Activated CD4-positive, alpha-beta T cell treated with anti-CD3 and anti-CD28 coated beads, Interleukin-10, Interleukin-2, amounts not matched to agents 100 ng/mL and 50 ng/mL, durations not matched to agents 16 hours and 8 hours (primary cell): Measurements from ENCODE around the gene SIDT2.
A peak's percentile ranks its signal among the peaks of the same experiment; 100 is the strongest.
"Not testable (repeated sequence)": the region's sequence is repeated elsewhere in the genome, so short reads cannot be mapped to it uniquely, and the experiment has no call there.

Source experiments
- DNase-seq: peaks from one replicate; pipeline ENCODE4 v3.0.0-alpha.2; 2020

Gene SIDT2

DNA sequence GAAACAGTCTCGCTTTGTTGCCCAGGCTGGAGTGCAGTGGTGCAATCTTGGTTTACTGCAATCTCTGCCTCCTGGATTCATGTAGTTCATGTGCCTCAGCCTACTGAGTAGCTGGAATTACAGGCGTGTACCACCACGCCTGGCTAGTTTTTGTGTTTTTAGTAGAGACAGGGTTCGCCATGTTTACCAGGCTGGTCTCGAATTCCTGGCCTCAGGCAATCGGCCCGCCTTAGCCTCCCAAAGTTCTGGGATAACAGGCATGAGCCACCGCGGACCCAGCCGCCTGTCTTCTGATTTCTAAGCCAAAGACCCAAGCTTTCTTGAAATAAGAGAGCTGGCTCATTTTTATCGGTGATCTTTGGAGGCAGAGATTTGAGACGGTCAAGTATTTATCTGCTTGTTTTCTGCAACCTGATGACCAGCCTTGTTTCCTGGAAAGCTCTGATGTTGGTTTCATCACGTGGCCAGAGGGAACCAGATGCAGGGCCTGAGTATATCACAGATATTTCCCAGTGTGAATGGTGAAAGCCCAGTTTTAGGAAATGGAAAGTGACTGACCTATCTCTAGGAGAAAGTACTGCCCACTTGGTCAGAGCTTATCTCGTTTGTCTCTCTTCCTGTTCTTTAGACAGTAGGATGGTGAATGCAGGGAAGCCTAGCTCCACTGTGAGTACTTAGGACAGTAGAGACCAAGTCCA lies 5.7 kb upstream of the SIDT2 start:
- no peak for DNase-seq

- no peak for DNase-seq
Observed at GRCh38 chr11:117175104-117175503, 3.4 kb upstream of the SIDT2 start.

DNA sequence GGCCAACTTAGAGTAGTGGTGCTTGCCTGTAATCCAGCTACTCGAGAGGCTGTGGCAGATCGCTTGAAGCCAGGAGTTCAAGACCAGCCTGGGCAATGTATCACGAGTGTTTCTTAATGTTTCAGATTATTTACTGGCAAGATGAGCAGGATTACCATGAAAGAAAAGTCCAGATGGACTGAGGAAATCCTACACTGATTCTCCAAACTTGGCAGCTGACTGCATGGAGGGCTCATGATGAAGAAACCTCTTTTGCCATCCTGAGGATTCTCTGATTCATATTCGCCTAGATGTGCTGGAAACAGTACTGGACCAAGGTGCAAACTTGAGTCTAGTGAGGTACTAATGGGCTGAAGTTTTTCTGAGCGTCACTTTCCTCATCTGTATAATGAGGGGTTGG lies 2.8 kb upstream of the SIDT2 start:
- DNase-seq, result no peak

- no peak for DNase-seq
Observed at GRCh38 chr11:117176186-117176585, 2.4 kb upstream of the SIDT2 start.

- DNase-seq, result no peak
Observed at GRCh38 chr11:117177534-117178209, 871 bp upstream of the SIDT2 start.

- peak; percentile 52 for DNase-seq
Observed at GRCh38 chr11:117179048-117179999, 781 bp downstream of the SIDT2 start.

- DNase-seq, result no peak
Observed at GRCh38 chr11:117180020-117180419, 1.5 kb downstream of the SIDT2 start.

DNA sequence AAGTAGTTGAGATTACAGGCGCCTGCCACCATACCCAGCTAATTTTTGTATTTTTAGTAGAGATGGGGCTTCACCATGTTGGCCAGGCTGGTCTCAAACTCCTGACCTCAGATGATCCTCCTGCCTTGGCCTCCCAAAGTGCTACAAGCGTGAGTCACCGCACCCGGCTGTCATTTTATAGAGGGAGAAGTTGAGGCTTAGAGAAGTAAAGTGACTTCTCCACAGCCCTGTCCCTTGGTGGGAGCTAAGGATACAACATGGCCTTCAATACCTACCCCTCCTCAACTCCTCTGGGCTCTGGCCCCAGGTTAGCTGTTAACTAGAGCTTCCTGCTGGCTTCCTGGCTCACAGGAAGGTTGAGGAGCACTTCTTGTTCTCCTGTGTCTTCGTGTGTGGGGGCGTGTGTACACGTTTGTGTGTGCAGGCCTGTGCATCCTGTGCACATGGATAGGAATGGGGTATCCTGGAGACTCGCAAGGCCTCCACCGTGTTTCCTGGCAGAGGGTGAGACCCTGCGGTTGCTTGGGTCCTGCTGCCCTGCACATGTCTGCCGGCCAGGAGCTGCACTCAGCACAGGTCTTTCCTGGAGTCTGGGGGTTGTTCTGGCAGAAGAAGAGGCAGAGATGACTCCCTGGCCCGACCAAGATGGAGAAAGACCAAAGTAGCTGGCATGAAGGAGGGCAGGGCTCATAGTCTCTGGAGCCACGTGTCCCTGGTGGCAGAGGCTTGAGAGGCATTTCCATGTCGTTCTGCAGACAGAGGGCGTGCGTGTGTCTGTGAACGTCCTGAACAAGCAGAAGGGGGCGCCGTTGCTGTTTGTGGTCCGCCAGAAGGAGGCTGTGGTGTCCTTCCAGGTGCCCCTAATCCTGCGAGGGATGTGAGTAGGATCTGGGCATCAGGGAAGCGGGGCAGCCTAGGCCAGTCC lies 2.4 kb downstream of the SIDT2 start:
- peak; percentile 78 for DNase-seq

DNA sequence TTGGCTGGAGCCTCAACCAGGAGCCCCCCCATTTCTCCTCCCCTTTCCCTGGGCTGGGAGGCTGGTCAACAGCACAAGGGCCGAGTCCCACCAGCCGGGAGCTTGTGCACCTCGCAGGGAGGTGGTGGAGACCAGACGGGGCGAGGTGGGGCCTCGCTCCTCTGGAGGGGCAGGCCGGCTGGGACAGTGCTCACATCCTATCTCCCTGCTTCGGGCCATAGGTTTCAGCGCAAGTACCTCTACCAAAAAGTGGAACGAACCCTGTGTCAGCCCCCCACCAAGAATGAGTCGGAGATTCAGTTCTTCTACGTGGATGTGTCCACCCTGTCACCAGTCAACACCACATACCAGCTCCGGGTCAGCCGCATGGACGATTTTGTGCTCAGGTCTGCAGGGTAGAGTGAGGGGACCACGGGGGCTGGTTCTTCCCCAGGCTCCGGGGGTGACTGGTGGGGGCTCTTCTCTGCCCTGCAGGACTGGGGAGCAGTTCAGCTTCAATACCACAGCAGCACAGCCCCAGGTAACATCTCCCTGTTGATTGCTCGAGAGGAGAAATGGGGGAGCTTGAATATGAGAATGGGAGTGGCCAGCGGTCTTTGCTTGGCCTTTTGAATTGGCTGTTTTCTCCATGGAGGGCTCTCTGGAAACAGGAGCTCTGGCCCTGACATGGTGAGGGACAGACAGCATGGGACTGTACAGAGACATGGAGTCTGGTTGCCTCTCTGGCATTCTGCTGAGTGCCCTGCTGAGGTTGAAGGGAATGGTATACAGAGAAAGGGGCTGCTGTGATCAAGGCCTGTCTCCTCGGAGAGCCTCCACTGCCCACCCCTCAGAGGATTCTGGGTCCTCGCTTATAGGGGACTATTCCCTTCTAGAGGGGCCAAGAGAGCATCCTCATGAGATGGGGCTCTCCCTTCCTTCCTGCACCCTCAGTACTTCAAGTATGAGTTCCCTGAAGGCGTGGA lies 3.3 kb downstream of the SIDT2 start:
- DNase-seq, result no peak

- DNase-seq, result no peak
Observed at GRCh38 chr11:117182551-117182935, 4.0 kb downstream of the SIDT2 start.

GRCh38 chr11:117183178-117183577 lies 4.6 kb downstream of the SIDT2 start:
- DNase-seq, result not testable (repeated sequence)

DNA sequence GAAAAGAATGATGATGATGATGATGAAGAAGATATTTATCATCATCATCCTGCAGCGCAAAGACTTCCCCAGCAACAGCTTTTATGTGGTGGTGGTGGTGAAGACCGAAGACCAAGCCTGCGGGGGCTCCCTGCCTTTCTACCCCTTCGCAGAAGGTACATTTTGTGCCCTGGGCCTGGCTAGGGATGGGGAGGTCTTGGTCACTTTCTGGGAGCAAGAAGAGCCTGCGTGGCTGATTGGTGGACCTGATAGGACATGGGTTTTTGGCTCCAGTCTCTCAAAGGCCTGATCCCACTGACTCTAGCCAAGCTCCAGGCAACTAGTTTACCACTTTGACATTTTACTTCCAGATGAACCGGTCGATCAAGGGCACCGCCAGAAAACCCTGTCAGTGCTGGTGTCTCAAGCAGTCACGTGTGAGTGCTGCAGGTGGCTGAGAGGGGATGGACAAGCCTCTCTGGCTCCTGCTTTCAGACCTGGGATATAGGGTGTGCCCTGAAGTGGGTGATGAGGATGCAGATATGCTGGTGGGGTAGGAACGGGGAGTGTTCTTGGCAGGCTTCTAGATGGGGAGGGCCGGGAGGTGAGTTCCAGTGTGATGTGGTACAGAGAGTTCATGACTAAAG lies 5.3 kb downstream of the SIDT2 start:
- DNase-seq, result no peak

DNA sequence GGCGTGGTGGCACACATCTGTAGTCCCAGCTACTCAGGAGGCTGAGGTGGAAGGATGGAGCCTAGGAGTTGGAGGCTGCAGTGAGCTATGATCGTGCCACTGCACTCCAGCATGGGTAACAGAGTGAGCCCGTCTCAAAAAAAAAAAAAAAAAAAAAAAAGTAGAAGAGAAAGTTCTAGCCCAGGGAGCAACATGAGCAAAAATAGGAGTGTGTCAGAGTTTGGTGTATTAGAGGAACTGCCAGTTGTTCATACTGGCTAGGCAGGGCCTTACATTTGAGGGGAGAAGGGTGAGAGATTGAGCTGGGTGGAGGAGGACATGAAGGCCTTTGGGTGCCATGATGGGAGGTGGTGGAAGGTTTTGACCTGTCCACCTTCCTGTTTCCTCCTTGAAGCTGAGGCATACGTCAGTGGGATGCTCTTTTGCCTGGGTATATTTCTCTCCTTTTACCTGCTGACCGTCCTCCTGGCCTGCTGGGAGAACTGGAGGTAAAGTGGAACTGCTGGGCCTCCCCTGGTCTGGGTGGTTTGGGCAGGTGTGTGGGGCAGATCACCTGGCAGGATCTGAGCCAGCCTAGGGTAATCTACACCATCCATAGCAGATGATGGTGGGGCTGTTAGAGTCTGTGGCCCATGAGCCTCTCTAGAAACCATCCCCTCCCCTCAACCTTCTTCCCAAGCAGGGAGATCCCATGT lies 7.3 kb downstream of the SIDT2 start:
- DNase-seq, result no peak

- no peak for DNase-seq
Observed at GRCh38 chr11:117186431-117186761, 7.9 kb downstream of the SIDT2 start.

DNA sequence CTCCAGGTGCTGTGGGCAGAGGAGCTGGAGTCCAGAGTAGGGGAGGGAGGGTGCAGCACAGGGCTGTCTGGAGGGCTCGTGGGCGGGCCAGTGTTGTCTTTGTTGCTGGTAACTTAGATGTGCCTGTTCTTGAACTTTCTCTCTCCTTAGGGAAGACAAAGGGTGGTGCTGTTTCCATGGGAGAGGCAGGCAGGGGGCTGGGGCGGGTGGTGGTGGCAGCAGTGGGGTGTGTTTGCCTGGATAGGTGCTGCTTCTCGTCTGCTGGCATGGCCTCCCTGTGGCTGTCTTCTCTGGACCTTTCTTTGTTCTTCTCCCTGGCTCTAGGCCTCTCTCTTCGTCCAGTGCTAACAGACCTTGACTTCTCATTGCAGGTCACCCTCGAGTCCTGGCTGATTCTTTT lies 8.5 kb downstream of the SIDT2 start:
- DNase-seq, result no peak

- DNase-seq, result no peak
Observed at GRCh38 chr11:117187428-117187798, 8.9 kb downstream of the SIDT2 start.

GRCh38 chr11:117187799-117188481 lies 9.4 kb downstream of the SIDT2 start:
- no peak for DNase-seq

GRCh38 chr11:117188620-117189081 lies 10.1 kb downstream of the SIDT2 start:
- DNase-seq, result no peak

DNA sequence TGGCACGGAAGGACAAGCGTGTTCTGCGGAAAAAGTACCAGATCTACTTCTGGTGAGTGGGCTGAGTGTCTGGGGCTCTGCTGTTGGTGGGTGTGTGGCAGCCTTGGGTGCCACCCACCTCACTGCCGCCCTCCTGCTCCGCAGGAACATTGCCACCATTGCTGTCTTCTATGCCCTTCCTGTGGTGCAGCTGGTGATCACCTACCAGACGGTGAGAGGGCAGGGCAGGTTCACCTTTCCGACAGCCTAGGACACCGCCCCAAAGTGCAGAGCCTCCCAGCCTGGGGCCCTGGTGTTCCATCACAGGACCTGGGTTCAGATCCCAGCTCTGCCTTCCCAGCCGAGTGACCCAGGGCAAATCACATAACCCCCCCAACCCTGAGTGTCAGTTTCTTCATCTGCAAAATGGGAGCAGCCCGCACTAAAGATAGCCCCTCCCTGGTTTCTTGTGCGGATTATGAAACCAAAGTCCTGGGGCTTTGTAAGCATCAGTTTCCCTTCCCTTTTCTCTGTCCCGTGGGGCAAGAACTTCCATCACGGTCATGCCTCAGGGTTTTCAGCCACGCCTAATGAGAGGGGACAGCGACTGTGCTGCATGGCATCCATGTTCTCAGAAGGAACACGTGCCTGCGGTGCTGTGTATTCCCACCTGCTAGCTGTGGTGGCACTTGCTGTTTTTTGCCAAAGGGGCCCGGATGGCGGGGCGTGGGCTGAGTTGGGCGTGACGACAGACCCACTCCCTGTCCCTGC lies 10.8 kb downstream of the SIDT2 start:
- no peak for DNase-seq
